ENCODE data around the gene SERTAD2. TPM values are rescaled to one million over a fixed set of nuclear protein-coding genes. Genes with fewer than 3 reads are reported as not detected.

Gene SERTAD2
- total and polyA plus RNA-seq, 2 experiments from 2014 or later: 6.2 to 6.4 TPM

DNA sequence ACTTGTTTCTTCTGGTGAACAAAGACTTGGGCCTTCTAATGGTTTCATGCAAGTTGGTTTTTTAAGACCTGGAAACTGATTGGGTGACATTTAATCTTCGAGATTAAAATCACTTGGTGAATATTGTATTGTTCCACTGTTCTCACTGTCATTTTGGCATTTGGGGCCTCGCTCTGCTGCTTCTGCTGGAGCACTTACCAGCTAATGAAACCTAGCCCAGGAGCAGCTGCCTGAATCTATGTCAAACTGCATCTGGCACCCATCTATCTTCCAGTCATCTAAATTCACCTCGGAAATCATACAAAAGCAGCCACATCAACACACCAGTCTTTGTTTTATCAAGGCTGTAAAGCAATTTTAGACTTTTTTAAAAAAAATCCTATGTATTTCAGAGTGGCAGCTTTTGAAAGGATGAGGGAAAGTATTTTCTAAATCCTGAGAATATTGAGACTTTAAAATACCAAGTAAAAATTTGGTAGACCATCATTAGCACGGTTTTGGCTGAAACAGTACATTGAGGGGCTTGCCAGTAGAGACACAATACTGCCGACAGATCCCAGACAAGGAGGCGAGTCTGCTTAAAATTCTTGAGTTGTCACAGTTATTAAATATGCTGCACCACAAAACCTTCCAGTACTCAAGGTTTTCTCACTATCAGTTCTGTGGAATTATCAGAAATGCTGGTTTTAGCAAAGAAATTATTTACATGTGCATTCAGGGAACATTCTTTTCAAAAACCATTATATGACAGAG is 26.1 kb upstream of the SERTAD2 start (continued):
- TF ChIP-seq, protein P1, sequence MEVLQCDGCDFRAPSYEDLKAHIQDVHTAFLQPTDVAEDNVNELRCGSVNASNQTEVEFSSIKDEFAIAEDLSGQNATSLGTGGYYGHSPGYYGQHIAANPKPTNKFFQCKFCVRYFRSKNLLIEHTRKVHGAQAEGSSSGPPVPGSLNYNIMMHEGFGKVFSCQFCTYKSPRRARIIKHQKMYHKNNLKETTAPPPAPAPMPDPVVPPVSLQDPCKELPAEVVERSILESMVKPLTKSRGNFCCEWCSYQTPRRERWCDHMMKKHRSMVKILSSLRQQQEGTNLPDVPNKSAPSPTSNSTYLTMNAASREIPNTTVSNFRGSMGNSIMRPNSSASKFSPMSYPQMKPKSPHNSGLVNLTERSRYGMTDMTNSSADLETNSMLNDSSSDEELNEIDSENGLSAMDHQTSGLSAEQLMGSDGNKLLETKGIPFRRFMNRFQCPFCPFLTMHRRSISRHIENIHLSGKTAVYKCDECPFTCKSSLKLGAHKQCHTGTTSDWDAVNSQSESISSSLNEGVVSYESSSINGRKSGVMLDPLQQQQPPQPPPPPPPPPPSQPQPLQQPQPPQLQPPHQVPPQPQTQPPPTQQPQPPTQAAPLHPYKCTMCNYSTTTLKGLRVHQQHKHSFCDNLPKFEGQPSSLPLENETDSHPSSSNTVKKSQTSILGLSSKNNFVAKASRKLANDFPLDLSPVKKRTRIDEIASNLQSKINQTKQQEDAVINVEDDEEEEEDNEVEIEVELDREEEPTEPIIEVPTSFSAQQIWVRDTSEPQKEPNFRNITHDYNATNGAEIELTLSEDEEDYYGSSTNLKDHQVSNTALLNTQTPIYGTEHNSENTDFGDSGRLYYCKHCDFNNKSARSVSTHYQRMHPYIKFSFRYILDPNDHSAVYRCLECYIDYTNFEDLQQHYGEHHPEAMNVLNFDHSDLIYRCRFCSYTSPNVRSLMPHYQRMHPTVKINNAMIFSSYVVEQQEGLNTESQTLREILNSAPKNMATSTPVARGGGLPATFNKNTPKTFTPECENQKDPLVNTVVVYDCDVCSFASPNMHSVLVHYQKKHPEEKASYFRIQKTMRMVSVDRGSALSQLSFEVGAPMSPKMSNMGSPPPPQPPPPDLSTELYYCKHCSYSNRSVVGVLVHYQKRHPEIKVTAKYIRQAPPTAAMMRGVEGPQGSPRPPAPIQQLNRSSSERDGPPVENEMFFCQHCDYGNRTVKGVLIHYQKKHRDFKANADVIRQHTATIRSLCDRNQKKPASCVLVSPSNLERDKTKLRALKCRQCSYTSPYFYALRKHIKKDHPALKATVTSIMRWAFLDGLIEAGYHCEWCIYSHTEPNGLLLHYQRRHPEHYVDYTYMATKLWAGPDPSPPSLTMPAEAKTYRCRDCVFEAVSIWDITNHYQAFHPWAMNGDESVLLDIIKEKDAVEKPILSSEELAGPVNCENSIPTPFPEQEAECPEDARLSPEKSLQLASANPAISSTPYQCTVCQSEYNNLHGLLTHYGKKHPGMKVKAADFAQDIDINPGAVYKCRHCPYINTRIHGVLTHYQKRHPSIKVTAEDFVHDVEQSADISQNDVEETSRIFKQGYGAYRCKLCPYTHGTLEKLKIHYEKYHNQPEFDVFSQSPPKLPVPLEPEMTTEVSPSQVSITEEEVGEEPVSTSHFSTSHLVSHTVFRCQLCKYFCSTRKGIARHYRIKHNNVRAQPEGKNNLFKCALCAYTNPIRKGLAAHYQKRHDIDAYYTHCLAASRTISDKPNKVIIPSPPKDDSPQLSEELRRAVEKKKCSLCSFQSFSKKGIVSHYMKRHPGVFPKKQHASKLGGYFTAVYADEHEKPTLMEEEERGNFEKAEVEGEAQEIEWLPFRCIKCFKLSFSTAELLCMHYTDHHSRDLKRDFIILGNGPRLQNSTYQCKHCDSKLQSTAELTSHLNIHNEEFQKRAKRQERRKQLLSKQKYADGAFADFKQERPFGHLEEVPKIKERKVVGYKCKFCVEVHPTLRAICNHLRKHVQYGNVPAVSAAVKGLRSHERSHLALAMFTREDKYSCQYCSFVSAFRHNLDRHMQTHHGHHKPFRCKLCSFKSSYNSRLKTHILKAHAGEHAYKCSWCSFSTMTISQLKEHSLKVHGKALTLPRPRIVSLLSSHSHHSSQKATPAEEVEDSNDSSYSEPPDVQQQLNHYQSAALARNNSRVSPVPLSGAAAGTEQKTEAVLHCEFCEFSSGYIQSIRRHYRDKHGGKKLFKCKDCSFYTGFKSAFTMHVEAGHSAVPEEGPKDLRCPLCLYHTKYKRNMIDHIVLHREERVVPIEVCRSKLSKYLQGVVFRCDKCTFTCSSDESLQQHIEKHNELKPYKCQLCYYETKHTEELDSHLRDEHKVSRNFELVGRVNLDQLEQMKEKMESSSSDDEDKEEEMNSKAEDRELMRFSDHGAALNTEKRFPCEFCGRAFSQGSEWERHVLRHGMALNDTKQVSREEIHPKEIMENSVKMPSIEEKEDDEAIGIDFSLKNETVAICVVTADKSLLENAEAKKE (CRISPR knock-in tag; IDR thresholded peaks at IDR 0.05): no peak
- TF ChIP-seq, protein P2, sequence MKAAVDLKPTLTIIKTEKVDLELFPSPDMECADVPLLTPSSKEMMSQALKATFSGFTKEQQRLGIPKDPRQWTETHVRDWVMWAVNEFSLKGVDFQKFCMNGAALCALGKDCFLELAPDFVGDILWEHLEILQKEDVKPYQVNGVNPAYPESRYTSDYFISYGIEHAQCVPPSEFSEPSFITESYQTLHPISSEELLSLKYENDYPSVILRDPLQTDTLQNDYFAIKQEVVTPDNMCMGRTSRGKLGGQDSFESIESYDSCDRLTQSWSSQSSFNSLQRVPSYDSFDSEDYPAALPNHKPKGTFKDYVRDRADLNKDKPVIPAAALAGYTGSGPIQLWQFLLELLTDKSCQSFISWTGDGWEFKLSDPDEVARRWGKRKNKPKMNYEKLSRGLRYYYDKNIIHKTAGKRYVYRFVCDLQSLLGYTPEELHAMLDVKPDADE (IDR thresholded peaks at IDR 0.05): no peak
- TF ChIP-seq EZH2 (IDR thresholded peaks at IDR 0.05; ENCODE audit: low read depth, unreplicated experiment): no peak
- no peak for TF ChIP-seq POLR2AphosphoS5 (IDR thresholded peaks at IDR 0.05; ENCODE audit: low read depth)

DNA sequence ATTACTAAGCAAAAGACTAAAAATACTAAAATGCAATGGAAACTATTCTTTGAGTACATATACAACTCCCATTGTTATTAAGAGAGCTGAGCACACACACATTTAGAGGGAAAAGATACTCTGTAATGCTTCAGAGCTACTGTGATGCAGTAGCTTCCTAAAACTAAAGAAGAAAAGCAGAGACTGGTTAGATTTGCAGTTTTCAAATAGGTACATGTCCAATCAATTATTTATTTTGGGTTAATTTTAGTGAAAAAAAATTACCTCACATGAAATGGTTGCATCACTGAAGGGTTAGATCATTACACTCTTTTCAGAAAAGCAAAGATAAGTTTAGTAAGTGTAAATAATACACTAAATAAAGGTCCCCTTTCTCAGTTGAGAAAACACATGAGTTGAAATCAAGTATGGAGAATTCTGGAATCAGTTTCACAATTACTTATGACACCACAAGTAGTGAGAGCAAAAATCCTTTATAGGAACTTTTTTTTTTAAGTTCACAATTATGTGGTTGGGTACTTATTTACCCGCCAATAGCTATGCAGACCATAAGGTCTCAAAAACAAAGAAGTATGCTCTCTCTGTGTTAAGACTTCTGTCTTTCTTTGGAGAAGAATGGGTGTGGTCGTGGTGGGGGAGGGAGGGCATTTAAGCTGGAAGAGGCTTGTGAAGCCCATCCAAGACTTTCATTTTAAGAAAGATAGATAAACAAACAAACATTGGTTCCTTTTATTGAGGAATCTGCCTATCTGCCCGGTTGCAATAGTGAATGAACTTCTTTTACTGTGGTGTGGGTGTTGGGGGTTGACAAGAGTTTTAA is 25.3 kb upstream of the SERTAD2 start:
- Histone ChIP-seq H4K20me1 (replicated peaks; ENCODE audit: insufficient read depth) (no peaks in the 10 kb centered on the region), H3K4me1 (ENCODE audit: insufficient read depth) (peaks cover 12% of the 10 kb centered on the region), H3K4me3 (no peak overlapping the region), H3K27ac (ENCODE audit: low read depth) (no peak overlapping the region), H3K9me2 (ENCODE audit: insufficient read depth) (no peaks in the 10 kb centered on the region), H3F3A (replicated peaks; ENCODE audit: low read depth) (no peaks in the 10 kb centered on the region), H3K79me2 (replicated peaks; ENCODE audit: insufficient read depth) (no peaks in the 10 kb centered on the region), H3K4me2 (no peak overlapping the region), H3K36me3 (ENCODE audit: insufficient read depth) (no peaks in the 10 kb centered on the region), H3K27me3 (ENCODE audit: insufficient read depth) (no peaks in the 10 kb centered on the region), H2AFZ (no peak overlapping the region)
- DNase-seq (ENCODE audit: low spot score): no peak
- H3K27me3 Mint-ChIP-seq (ENCODE audit: insufficient read depth, low read depth, poor library complexity): no peaks in the 10 kb centered on the region
- H3K27ac Mint-ChIP-seq: no peak overlapping the region
- H3K4me1 Mint-ChIP-seq: peaks cover 20% of the 10 kb centered on the region
- H3K4me3 Mint-ChIP-seq: no peak overlapping the region
- no peak for ATAC-seq
- H3K36me3 Mint-ChIP-seq (ENCODE audit: low read depth): no peaks in the 10 kb centered on the region
- no peaks in the 10 kb centered on the region for H3K9me3 Mint-ChIP-seq
- TF ChIP-seq, protein P3, sequence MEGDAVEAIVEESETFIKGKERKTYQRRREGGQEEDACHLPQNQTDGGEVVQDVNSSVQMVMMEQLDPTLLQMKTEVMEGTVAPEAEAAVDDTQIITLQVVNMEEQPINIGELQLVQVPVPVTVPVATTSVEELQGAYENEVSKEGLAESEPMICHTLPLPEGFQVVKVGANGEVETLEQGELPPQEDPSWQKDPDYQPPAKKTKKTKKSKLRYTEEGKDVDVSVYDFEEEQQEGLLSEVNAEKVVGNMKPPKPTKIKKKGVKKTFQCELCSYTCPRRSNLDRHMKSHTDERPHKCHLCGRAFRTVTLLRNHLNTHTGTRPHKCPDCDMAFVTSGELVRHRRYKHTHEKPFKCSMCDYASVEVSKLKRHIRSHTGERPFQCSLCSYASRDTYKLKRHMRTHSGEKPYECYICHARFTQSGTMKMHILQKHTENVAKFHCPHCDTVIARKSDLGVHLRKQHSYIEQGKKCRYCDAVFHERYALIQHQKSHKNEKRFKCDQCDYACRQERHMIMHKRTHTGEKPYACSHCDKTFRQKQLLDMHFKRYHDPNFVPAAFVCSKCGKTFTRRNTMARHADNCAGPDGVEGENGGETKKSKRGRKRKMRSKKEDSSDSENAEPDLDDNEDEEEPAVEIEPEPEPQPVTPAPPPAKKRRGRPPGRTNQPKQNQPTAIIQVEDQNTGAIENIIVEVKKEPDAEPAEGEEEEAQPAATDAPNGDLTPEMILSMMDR (conservative IDR thresholded peaks at IDR 0.05; ENCODE audit: low read depth in 2 of 2): no peak
- TF ChIP-seq JUNB (IDR thresholded peaks at IDR 0.05; ENCODE audit: unreplicated experiment) (no peak), CREB1 (CRISPR knock-in tag; IDR thresholded peaks at IDR 0.05; ENCODE audit: low read depth) (no peak), STAT1 (IDR thresholded peaks at IDR 0.05; ENCODE audit: unreplicated experiment) (no peak)

All from GM23338 (cell line).